H9 (cell line): Measurements from ENCODE around the gene MCF2L. TPM values are rescaled to one million over a fixed set of nuclear protein-coding genes. Genes with fewer than 3 reads are reported as not detected.

Experiments
- DNase-seq: peaks from one replicate; pipeline ENCODE4 v3.0.0-alpha.2; 2017
- H2AFZ ChIP-seq: one replicate; pipeline ENCODE4 v1.6.1; 2013; ENCODE audit warnings: mild to moderate bottlenecking, low read length, control low read depth, moderate library complexity
- H2AK5ac ChIP-seq: 2 replicates; pipeline ENCODE4 v1.6.1; 2013; ENCODE audit warnings: low read length, control low read depth, mixed read lengths; ENCODE audit not compliant: insufficient read length
- H2BK120ac ChIP-seq: one replicate; pipeline ENCODE4 v1.6.1; 2013; ENCODE audit warnings: low read depth, mild to moderate bottlenecking, low read length, control low read depth, inconsistent platforms; ENCODE audit not compliant: poor library complexity, severe bottlenecking
- H2BK12ac ChIP-seq: 2 replicates; pipeline ENCODE4 v1.6.1; 2013; ENCODE audit warnings: low read length, control low read depth, mixed read lengths, low read depth; ENCODE audit not compliant: insufficient read length
- H2BK15ac ChIP-seq: 2 replicates; pipeline ENCODE4 v1.6.1; 2013; ENCODE audit warnings: low read depth, low read length, control low read depth
- H2BK20ac ChIP-seq: one replicate; pipeline ENCODE4 v1.6.1; 2013; ENCODE audit warnings: low read depth, mild to moderate bottlenecking, low read length, control low read depth, inconsistent platforms; ENCODE audit not compliant: poor library complexity, severe bottlenecking
- H2BK5ac ChIP-seq: 2 replicates; pipeline ENCODE4 v1.6.1; 2013; ENCODE audit warnings: low read length, control low read depth, mixed read lengths; ENCODE audit not compliant: insufficient read length
- H3K14ac ChIP-seq: 2 replicates; pipeline ENCODE4 v1.6.1; 2013; ENCODE audit warnings: low read length, control low read depth; ENCODE audit not compliant: insufficient read depth
- H3K18ac ChIP-seq: 2 replicates; pipeline ENCODE4 v1.6.1; 2013; ENCODE audit warnings: low read depth, mild to moderate bottlenecking, mixed read lengths, low read length, control low read depth; ENCODE audit not compliant: insufficient read length
- H3K23ac ChIP-seq: 2 replicates; pipeline ENCODE4 v1.6.1; 2013; ENCODE audit warnings: low read length, control low read depth, mixed read lengths, low read depth; ENCODE audit not compliant: insufficient read length
- H3K23me2 ChIP-seq: 2 replicates; pipeline ENCODE4 v1.6.1; 2013; ENCODE audit warnings: low read depth, mild to moderate bottlenecking, mixed read lengths, low read length, control low read depth; ENCODE audit not compliant: insufficient read length, poor library complexity, severe bottlenecking
- H3K27ac ChIP-seq: 2 replicates; pipeline ENCODE4 v1.5.1; 2013; ENCODE audit warnings: low read length, control low read depth, mixed read lengths, low read depth; ENCODE audit not compliant: insufficient read length
- H3K27me3 ChIP-seq: 2 replicates; pipeline ENCODE4 v1.6.1; 2013; ENCODE audit warnings: low read length, control low read depth, inconsistent platforms; ENCODE audit not compliant: insufficient read depth
- H3K4ac ChIP-seq: 2 replicates; pipeline ENCODE4 v1.6.1; 2013; ENCODE audit warnings: low read depth, mild to moderate bottlenecking, control low read depth, inconsistent platforms, low read length, moderate library complexity
- H3K4me1 ChIP-seq: 2 replicates; pipeline ENCODE4 v1.6.1; 2013; ENCODE audit warnings: low read length, control low read depth, inconsistent platforms; ENCODE audit not compliant: insufficient read depth
- H3K4me2 ChIP-seq: 2 replicates; pipeline ENCODE4 v1.6.1; 2013; ENCODE audit warnings: low read length, control low read depth, mixed read lengths; ENCODE audit not compliant: insufficient read length, insufficient read depth
- H3K56ac ChIP-seq: 2 replicates; pipeline ENCODE4 v1.6.1; 2013; ENCODE audit warnings: low read depth, mild to moderate bottlenecking, mixed read lengths, low read length, control low read depth; ENCODE audit not compliant: insufficient read length
- H3K79me1 ChIP-seq: 2 replicates; pipeline ENCODE4 v1.6.1; 2013; ENCODE audit warnings: low read depth, mild to moderate bottlenecking, moderate library complexity, low read length, control low read depth, inconsistent platforms; ENCODE audit not compliant: insufficient read depth, poor library complexity, severe bottlenecking
- H3K79me2 ChIP-seq: 2 replicates; pipeline ENCODE4 v1.6.1; 2013; ENCODE audit warnings: low read length, control low read depth, inconsistent platforms; ENCODE audit not compliant: insufficient read depth
- H3K9ac ChIP-seq: 2 replicates; pipeline ENCODE4 v1.6.1; 2013; ENCODE audit warnings: low read length, control low read depth, mixed read lengths; ENCODE audit not compliant: insufficient read length; ENCODE audit errors: extremely low read depth
- H3K9me3 ChIP-seq: one replicate; pipeline ENCODE4 v1.6.1; 2013; ENCODE audit warnings: low read depth, low read length, inconsistent platforms; ENCODE audit not compliant: control insufficient read depth
- H3T11ph ChIP-seq: one replicate; pipeline ENCODE4 v1.6.1; 2013; ENCODE audit warnings: mild to moderate bottlenecking, low read length, control low read depth, inconsistent platforms
- H4K20me1 ChIP-seq: one replicate; pipeline ENCODE4 v1.6.1; 2013; ENCODE audit not compliant: control insufficient read depth, insufficient read length, insufficient read depth
- H4K5ac ChIP-seq: 2 replicates; pipeline ENCODE4 v1.6.1; 2013; ENCODE audit warnings: low read depth, mild to moderate bottlenecking, mixed read lengths, low read length, control low read depth; ENCODE audit not compliant: insufficient read length
- H4K8ac ChIP-seq: replicated peaks from 2 replicates; pipeline ENCODE4 v1.6.1; 2013; ENCODE audit warnings: low read length, control low read depth, mixed read lengths, low read depth; ENCODE audit not compliant: insufficient read length
- H4K91ac ChIP-seq: 2 replicates; pipeline ENCODE4 v1.6.1; 2013; ENCODE audit warnings: low read depth, mild to moderate bottlenecking, moderate library complexity, mixed read lengths, low read length, control low read depth; ENCODE audit not compliant: insufficient read length
- H3K27ac Mint-ChIP-seq, 3 experiments: 2 replicates in 2 of 3; 3 replicates in 1 of 3; pipeline ENCODE4 v1.8.0; 2020 to 2021; ENCODE audit warnings: mixed read lengths in 3 of 3, mild to moderate bottlenecking in 1 of 3, moderate library complexity in 1 of 3
- H3K27me3 Mint-ChIP-seq: 2 replicates; pipeline ENCODE4 v1.8.0; 2021; ENCODE audit warnings: low read depth, mild to moderate bottlenecking, moderate library complexity, mixed read lengths
- H3K36me3 Mint-ChIP-seq, 3 experiments: 2 replicates in 2 of 3; 3 replicates in 1 of 3; pipeline ENCODE4 v1.8.0; 2020 to 2021; ENCODE audit warnings: low read depth in 3 of 3, mixed read lengths in 3 of 3; ENCODE audit not compliant: insufficient read depth in 1 of 3
- H3K4me1 Mint-ChIP-seq, 2 experiments: 2 replicates each; pipeline ENCODE4 v1.8.0; 2020; ENCODE audit warnings: mixed read lengths in 2 of 2
- H3K4me3 Mint-ChIP-seq, 2 experiments: 2 replicates in 1 of 2; 3 replicates in 1 of 2; pipeline ENCODE4 v1.8.0; 2020 to 2021; ENCODE audit warnings: mild to moderate bottlenecking in 2 of 2, mixed read lengths in 2 of 2, moderate library complexity in 1 of 2
- H3K9me3 Mint-ChIP-seq, 2 experiments: 2 replicates in 1 of 2; 3 replicates in 1 of 2; pipeline ENCODE4 v1.8.0; 2020; ENCODE audit warnings: mild to moderate bottlenecking in 2 of 2, mixed read lengths in 2 of 2, moderate library complexity in 1 of 2
- WGBS: extraction: QIAGEN DNeasy Blood & Tissue Kit; methylation state at CpG from one replicate; pipeline ENCODE4 v1.1.7; 2013; ENCODE audit warnings: missing lambda C conversion rate, low lambda C conversion rate, mixed read lengths; ENCODE audit not compliant: insufficient read length; ENCODE audit errors: extremely low coverage; 5-methylcytosine and 5-hydroxymethylcytosine counted together
- total RNA-seq: library from RNA; stranded (reverse); gene quantifications from 2 replicates; pipeline ENCODE4 v1.2.1, GENCODE V29; 2021
- TF ChIP-seq, protein P1 (sequence below): fragments of 200-600 bp; sonication (generic); conservative IDR thresholded peaks from 3 replicates; pipeline ENCODE4 v1.8.0; 2021; ENCODE audit warnings: antibody characterized with exemption, mild to moderate bottlenecking

The MCF2L gene
- total RNA-seq, 1 experiment from 2014 or later, result 18.5 TPM

DNA sequence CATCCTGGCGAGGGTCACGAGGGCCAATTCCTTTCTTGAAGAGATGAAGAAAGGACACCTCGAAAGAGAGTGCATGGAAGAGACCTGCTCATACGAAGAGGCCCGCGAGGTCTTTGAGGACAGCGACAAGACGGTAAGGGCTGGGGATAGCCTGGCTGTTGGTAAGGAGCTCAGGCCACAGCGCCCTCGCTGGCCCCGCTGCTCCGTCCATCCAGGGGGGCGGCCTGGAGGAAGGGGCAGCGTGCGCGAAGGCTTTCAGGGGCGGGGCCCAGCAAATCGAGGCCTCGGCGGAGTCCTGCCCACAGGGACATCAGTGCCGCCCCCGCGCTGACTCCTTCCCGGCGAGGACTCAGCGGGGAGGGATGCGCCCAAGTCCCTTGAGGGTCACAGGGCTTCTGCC, 160.5 kb downstream of the MCF2L start:
- TF ChIP-seq, protein P1, sequence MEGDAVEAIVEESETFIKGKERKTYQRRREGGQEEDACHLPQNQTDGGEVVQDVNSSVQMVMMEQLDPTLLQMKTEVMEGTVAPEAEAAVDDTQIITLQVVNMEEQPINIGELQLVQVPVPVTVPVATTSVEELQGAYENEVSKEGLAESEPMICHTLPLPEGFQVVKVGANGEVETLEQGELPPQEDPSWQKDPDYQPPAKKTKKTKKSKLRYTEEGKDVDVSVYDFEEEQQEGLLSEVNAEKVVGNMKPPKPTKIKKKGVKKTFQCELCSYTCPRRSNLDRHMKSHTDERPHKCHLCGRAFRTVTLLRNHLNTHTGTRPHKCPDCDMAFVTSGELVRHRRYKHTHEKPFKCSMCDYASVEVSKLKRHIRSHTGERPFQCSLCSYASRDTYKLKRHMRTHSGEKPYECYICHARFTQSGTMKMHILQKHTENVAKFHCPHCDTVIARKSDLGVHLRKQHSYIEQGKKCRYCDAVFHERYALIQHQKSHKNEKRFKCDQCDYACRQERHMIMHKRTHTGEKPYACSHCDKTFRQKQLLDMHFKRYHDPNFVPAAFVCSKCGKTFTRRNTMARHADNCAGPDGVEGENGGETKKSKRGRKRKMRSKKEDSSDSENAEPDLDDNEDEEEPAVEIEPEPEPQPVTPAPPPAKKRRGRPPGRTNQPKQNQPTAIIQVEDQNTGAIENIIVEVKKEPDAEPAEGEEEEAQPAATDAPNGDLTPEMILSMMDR, result no peak
- Histone ChIP-seq H3K27me3 (peaks cover 2% of the 10 kb centered on the region; the same call in 1 of the 2 replicates), H3K14ac (no peak overlapping the region; the same call in 1 of the 2 replicates), H2BK15ac (no peak overlapping the region), H3K79me2 (no peaks in the 10 kb centered on the region), H3K9me3 (no peaks in the 10 kb centered on the region), H2BK20ac (no peak overlapping the region), H3K9ac (no peak overlapping the region), H3T11ph (no peak overlapping the region), H2BK5ac (no peak overlapping the region), H3K56ac (no peak overlapping the region), H2AK5ac (no peak overlapping the region), H2AFZ (no peak overlapping the region), H3K4me1 (no peaks in the 10 kb centered on the region), H3K23me2 (no peaks in the 10 kb centered on the region), H3K27ac (no peak overlapping the region), H2BK120ac (no peak overlapping the region), H3K18ac (no peak overlapping the region), H3K79me1 (no peaks in the 10 kb centered on the region), H4K8ac (no peak overlapping the region), H2BK12ac (no peak overlapping the region), H4K5ac (no peak overlapping the region), H3K4ac (no peak overlapping the region), H3K23ac (no peak overlapping the region), H4K91ac (no peak overlapping the region), H4K20me1 (no peaks in the 10 kb centered on the region), H3K4me2 (no peak overlapping the region)
- Mint-ChIP-seq H3K27ac (no peak overlapping the region), H3K9me3 (no peaks in the 10 kb centered on the region), H3K4me3 (no peak overlapping the region), H3K4me1 (peaks cover 5 to 11% of the 10 kb centered on the region in 2 experiments), H3K36me3 (no peaks in the 10 kb centered on the region), H3K27me3 (peaks cover 29% of the 10 kb centered on the region)
- no CpG with 5 or more reads among the region's 27 CpGs for WGBS
- DNase-seq, result peak; percentile 69
